SK-N-SH (cell line): ENCODE data around the gene PARK7. TPM values are rescaled to one million over a fixed set of nuclear protein-coding genes. Genes with fewer than 3 reads are reported as not detected.
A peak's percentile ranks its signal among the peaks of the same experiment; 100 is the strongest.
"Not testable (repeated sequence)": the region's sequence is repeated elsewhere in the genome, so short reads cannot be mapped to it uniquely, and the experiment has no call there.

Source experiments
- CTCF ChIA-PET: fragments of 300-600, 350-600 bp; formaldehyde crosslinking; extraction: SDS; loops from one replicate; lab custom pipeline; 2021; lab: Yijun Ruan, JAX
- POLR2A ChIA-PET: fragments of 350-600 bp; sonication (Branson Sonifier 250); formaldehyde crosslinking; extraction: SDS; loops from one replicate; lab custom pipeline; 2020; ENCODE audit warnings: antibody characterized with exemption, inconsistent platforms; lab: Yijun Ruan, JAX
- DNase-seq: peaks from one replicate; pipeline ENCODE4 v3.0.0; 2012
- H2AFZ ChIP-seq: fragments of 200-600 bp; sonication (generic); 2 replicates; pipeline ENCODE4 v1.8.1; 2016; ENCODE audit warnings: antibody characterized with exemption, mild to moderate bottlenecking, low read depth
- H3F3A ChIP-seq: fragments of 200-600 bp; sonication (generic); replicated peaks from 2 replicates; pipeline ENCODE3; 2016; ENCODE audit warnings: antibody characterized with exemption, mild to moderate bottlenecking; ENCODE audit not compliant: insufficient read depth
- H3K27ac ChIP-seq, 2 experiments: fragments of 200-500 bp in 1 of 2; fragments of 200-600 bp in 1 of 2; sonication (Bioruptor generic) in 1 of 2; sonication (generic), shearing (Covaris generic) in 1 of 2; 2 replicates each; pipeline versions ENCODE4 v1.5.1 to v1.6.1; 2014 to 2016; ENCODE audit warnings: low read depth in 2 of 2, inconsistent platforms in 1 of 2, low read length in 1 of 2, mild to moderate bottlenecking in 1 of 2, mixed read lengths in 1 of 2
- H3K27me3 ChIP-seq: fragments of 200-600 bp; sonication (generic), shearing (Covaris generic); 2 replicates; pipeline ENCODE4 v1.6.1; 2016; ENCODE audit warnings: mixed run types; ENCODE audit not compliant: insufficient read depth
- H3K36me3 ChIP-seq, 2 experiments: fragments of 200-500 bp in 1 of 2; fragments of 200-600 bp in 1 of 2; sonication (Bioruptor generic) in 1 of 2; sonication (generic) in 1 of 2; replicated peaks in 1 of 2; 2 replicates each; pipeline versions ENCODE3 to v1.5.1; 2014 to 2016; ENCODE audit warnings: low read length in 1 of 2, mild to moderate bottlenecking in 1 of 2; ENCODE audit not compliant: insufficient read depth in 2 of 2, control insufficient read depth in 1 of 2
- H3K4me1 ChIP-seq, 2 experiments: fragments of 200-500 bp in 1 of 2; fragments of 200-600 bp in 1 of 2; sonication (Bioruptor generic) in 1 of 2; sonication (generic), shearing (Covaris generic) in 1 of 2; 2 replicates each; pipeline versions ENCODE4 v1.5.1 to v1.6.1; 2014 to 2016; ENCODE audit warnings: low read depth in 1 of 2, low read length in 1 of 2, mixed run types in 1 of 2; ENCODE audit not compliant: insufficient read depth in 2 of 2, control insufficient read depth in 1 of 2
- H3K4me2 ChIP-seq: fragments of 200-600 bp; sonication (generic), shearing (Covaris generic); 2 replicates; pipeline ENCODE4 v1.6.1; 2017; ENCODE audit warnings: mixed run types
- H3K4me3 ChIP-seq, 2 experiments: fragments of 200-500 bp in 1 of 2; fragments of 200-600 bp in 1 of 2; sonication (Bioruptor generic) in 1 of 2; sonication (generic), shearing (Covaris generic) in 1 of 2; 2 replicates each; pipeline versions ENCODE4 v1.5.1 to v1.8.1; 2014 to 2016; ENCODE audit warnings: low read depth in 2 of 2, inconsistent platforms in 1 of 2, low read length in 1 of 2, mild to moderate bottlenecking in 1 of 2, mixed read lengths in 1 of 2, moderate library complexity in 1 of 2
- H3K79me2 ChIP-seq: fragments of 200-600 bp; sonication (generic); 2 replicates; pipeline ENCODE4 v1.8.1; 2017; ENCODE audit warnings: mild to moderate bottlenecking; ENCODE audit not compliant: insufficient read depth
- H3K9ac ChIP-seq: fragments of 200-600 bp; sonication (generic); 2 replicates; pipeline ENCODE4 v1.6.1; 2017; ENCODE audit warnings: mixed run types
- H3K9me2 ChIP-seq: fragments of 200-600 bp; sonication (generic); 2 replicates; pipeline ENCODE4 v1.6.1; 2017; ENCODE audit warnings: mixed run types
- H3K9me3 ChIP-seq: fragments of 200-600 bp; sonication (generic); 2 replicates; pipeline ENCODE4 v1.6.1; 2017; ENCODE audit warnings: mixed run types, mild to moderate bottlenecking, moderate library complexity
- H4K20me1 ChIP-seq: fragments of 200-600 bp; sonication (generic); 2 replicates; pipeline ENCODE4 v1.6.1; 2017; ENCODE audit warnings: mild to moderate bottlenecking, mixed run types; ENCODE audit not compliant: insufficient read depth
- CHD2 ChIP-seq: fragments of 150-350 bp; IDR thresholded peaks from 2 replicates; pipeline ENCODE4 v1.6.1; 2018; ENCODE audit warnings: low read length; ENCODE audit not compliant: partially characterized antibody
- EZH2phosphoT487 ChIP-seq: fragments of 200-600 bp; sonication (generic); IDR thresholded peaks from 2 replicates; pipeline ENCODE4 v1.6.1; 2017; ENCODE audit warnings: low read depth, mixed run types, mild to moderate bottlenecking, antibody characterized with exemption, moderate library complexity, borderline replicate concordance
- JUND ChIP-seq: IDR thresholded peaks from 2 replicates; pipeline ENCODE4 v1.4.0; 2012
- MAX ChIP-seq: IDR thresholded peaks from 2 replicates; pipeline ENCODE4 v1.4.0; 2012; ENCODE audit warnings: low read depth
- TAF1 ChIP-seq: IDR thresholded peaks from 2 replicates; pipeline ENCODE4 v1.6.1; 2012; ENCODE audit warnings: low read depth, mild to moderate bottlenecking, low read length, moderate library complexity, borderline replicate concordance
- USF2 ChIP-seq: fragments of 150-350 bp; IDR thresholded peaks from 2 replicates; pipeline ENCODE4 v1.6.1; 2017; ENCODE audit warnings: antibody characterized with exemption, low read length, low read depth, borderline replicate concordance
- WGBS: methylation state at CpG from one replicate; pipeline ENCODE4 v1.1.6; 2017; ENCODE audit warnings: low lambda C conversion rate; 5-methylcytosine and 5-hydroxymethylcytosine counted together
- polyA plus RNA-seq, 3 experiments: library from polyadenylated mRNA; depleted of rRNA; stranded (reverse); fragments of >200 nt; gene quantifications; 2 replicates each; pipeline ENCODE4 v1.2.3, GENCODE V29; 2012
- TF ChIP-seq, protein P1 (sequence below): IDR thresholded peaks from 2 replicates; pipeline ENCODE4 v1.4.0; 2012; ENCODE audit warnings: low read depth, borderline replicate concordance
- TF ChIP-seq, protein P2 (sequence below): fragments of 150-350 bp; IDR thresholded peaks from 2 replicates; pipeline ENCODE4 v1.6.1; 2016; ENCODE audit warnings: mild to moderate bottlenecking, low read depth, low read length

Gene PARK7
- polyA plus RNA-seq, 1 of the 3 experiments (the other 2 are of a cell fraction): 415 TPM

GRCh38 chr1:7963378-7963730, 1.8 kb downstream of the PARK7 start:
- H3K9ac ChIP-seq, H3K4me3 ChIP-seq, H3K9me2 ChIP-seq, POLR2A ChIA-PET, H3F3A ChIP-seq, H3K4me1 ChIP-seq, H2AFZ ChIP-seq, H3K9me3 ChIP-seq, DNase-seq, H4K20me1 ChIP-seq, H3K4me2 ChIP-seq, H3K27me3 ChIP-seq, H3K27ac ChIP-seq: not testable (repeated sequence)
- CTCF ChIA-PET: interaction anchor here (0.9 to 3.1 kb wide), 2 partner anchors 12 to 20 kb away, joined by 4 to 17 read pairs; no protein-coding TSS in a partner anchor
- peaks cover 34 to 40% of the 10 kb centered on the region in 2 experiments for H3K36me3 ChIP-seq
- H3K79me2 ChIP-seq: peaks cover 65% of the 10 kb centered on the region
- WGBS: 93% methylated on average over 12 of the region's 12 CpGs

GRCh38 chr1:7963841-7964240, 2.3 kb downstream of the PARK7 start:
- DNase-seq, H2AFZ ChIP-seq, H3K27me3 ChIP-seq, H3K4me1 ChIP-seq, H3K4me2 ChIP-seq, H3K9me2 ChIP-seq, H3K9me3 ChIP-seq, H3K9ac ChIP-seq, H3K27ac ChIP-seq, H4K20me1 ChIP-seq, H3F3A ChIP-seq, H3K4me3 ChIP-seq: not testable (repeated sequence)
- peaks cover 35 to 43% of the 10 kb centered on the region in 2 experiments for H3K36me3 ChIP-seq
- 89% methylated on average over 7 of the region's 7 CpGs for WGBS
- CTCF ChIA-PET: interaction anchor here (1.2 to 3.1 kb wide), 2 partner anchors 12 kb away, joined by 7 to 17 read pairs; no protein-coding TSS in a partner anchor
- H3K79me2 ChIP-seq: peaks cover 69% of the 10 kb centered on the region
- POLR2A ChIA-PET: interaction anchor here (0.7 kb wide), 1 partner anchor 15 kb away, joined by 3 read pairs; no protein-coding TSS in a partner anchor

DNA sequence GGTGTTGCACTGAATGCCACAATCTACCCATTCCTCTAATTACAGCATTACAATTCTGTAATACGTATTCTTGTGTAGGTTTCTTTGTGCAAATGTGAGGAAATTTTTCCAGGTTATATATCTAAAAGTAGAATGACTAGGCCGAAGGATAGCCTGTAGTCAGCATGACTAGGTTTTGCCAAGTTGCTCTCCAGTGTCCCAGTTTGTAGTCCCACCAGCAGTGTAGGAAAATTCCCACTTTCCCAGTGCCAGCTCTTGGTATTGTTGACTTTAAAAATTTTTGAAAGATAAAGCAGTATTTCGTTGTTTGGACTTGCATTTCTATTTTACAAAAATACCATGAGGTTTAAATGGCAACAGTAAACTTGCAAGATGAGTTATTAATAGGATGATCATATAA, 3.0 kb downstream of the PARK7 start:
- WGBS: 97% methylated on average over 3 of the region's 3 CpGs
- CTCF ChIA-PET: interaction anchor here (0.9 to 1.2 kb wide), 2 partner anchors 11 to 296 kb away, joined by 3 to 7 read pairs; no protein-coding TSS in a partner anchor
- Histone ChIP-seq H3K4me1 (peaks cover 0 to 4% of the 10 kb centered on the region in 2 experiments; a peak in 2 of 4 replicates), H3K4me2 (no peak overlapping the region; the same call in 1 of the 2 replicates), H2AFZ (no peak overlapping the region), H4K20me1 (0 out of 2 replicates have a peak, but pooled peaks cover 8% of the 10 kb centered on the region), H3K4me3 (no peak overlapping the region), H3K9me2 (no peaks in the 10 kb centered on the region), H3K9ac (no peak overlapping the region), H3K27me3 (no peaks in the 10 kb centered on the region), H3F3A (peaks cover 8% of the 10 kb centered on the region), H3K36me3 (peaks cover 40 to 48% of the 10 kb centered on the region in 2 experiments), H3K79me2 (peaks cover 72% of the 10 kb centered on the region), H3K9me3 (no peaks in the 10 kb centered on the region), H3K27ac (no peak overlapping the region)
- POLR2A ChIA-PET: interaction anchor here (0.6 kb wide), 1 partner anchor 124 kb away, joined by 4 read pairs; no protein-coding TSS in a partner anchor
- TF ChIP-seq TAF1: no peak
- DNase-seq: no peak

DNA sequence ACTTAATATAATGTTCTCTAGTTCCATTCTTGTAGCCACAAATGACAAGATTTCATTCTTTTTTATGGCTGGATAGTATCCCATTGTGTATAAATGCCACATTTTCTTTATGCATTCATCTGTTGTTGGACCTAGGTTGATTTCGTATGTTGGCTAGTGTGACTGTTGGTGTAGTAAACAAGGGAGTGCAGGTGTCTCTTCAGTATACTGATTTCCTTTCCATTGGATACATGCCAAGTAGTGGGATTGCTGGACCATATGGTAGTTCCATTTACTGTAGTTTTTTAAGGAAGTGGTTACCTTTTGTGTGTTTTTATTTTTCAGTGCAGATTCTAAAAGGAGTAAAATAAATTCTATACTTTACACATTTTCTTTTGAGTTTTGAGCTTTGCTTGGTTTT, 5.7 kb downstream of the PARK7 start:
- peaks cover 78% of the 10 kb centered on the region for H3K79me2 ChIP-seq
- TF ChIP-seq MAX (no peak), JUND (no peak), EZH2phosphoT487 (no peak), CHD2 (no peak), USF2 (no peak)
- TF ChIP-seq, protein P1, sequence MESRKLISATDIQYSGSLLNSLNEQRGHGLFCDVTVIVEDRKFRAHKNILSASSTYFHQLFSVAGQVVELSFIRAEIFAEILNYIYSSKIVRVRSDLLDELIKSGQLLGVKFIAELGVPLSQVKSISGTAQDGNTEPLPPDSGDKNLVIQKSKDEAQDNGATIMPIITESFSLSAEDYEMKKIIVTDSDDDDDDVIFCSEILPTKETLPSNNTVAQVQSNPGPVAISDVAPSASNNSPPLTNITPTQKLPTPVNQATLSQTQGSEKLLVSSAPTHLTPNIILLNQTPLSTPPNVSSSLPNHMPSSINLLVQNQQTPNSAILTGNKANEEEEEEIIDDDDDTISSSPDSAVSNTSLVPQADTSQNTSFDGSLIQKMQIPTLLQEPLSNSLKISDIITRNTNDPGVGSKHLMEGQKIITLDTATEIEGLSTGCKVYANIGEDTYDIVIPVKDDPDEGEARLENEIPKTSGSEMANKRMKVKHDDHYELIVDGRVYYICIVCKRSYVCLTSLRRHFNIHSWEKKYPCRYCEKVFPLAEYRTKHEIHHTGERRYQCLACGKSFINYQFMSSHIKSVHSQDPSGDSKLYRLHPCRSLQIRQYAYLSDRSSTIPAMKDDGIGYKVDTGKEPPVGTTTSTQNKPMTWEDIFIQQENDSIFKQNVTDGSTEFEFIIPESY: no peak
- TF ChIP-seq, protein P2, sequence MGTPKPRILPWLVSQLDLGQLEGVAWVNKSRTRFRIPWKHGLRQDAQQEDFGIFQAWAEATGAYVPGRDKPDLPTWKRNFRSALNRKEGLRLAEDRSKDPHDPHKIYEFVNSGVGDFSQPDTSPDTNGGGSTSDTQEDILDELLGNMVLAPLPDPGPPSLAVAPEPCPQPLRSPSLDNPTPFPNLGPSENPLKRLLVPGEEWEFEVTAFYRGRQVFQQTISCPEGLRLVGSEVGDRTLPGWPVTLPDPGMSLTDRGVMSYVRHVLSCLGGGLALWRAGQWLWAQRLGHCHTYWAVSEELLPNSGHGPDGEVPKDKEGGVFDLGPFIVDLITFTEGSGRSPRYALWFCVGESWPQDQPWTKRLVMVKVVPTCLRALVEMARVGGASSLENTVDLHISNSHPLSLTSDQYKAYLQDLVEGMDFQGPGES: no peak

More for the DNA sequence above, 5.7 kb downstream of the PARK7 start:
- Histone ChIP-seq H3K9ac (0 out of 2 replicates have a peak overlapping the region, but pooled peaks have one; percentile 3), H3K36me3 (peaks cover 57 to 68% of the 10 kb centered on the region in 2 experiments), H3K4me1 (peaks cover 0 to 2% of the 10 kb centered on the region in 2 experiments; a peak in 2 of 4 replicates), H3K9me2 (no peaks in the 10 kb centered on the region), H3K4me3 (no peak overlapping the region), H3K9me3 (no peaks in the 10 kb centered on the region), H4K20me1 (0 out of 2 replicates have a peak, but pooled peaks cover 8% of the 10 kb centered on the region), H3F3A (peaks cover 4% of the 10 kb centered on the region), H3K4me2 (no peak overlapping the region), H3K27ac (no peak overlapping the region), H2AFZ (no peak overlapping the region), H3K27me3 (no peaks in the 10 kb centered on the region)
- ChIA-PET POLR2A (no interaction called here), CTCF (interaction anchor here (0.7 to 2.5 kb wide), 3 partner anchors 16 to 382 kb away, joined by 3 to 8 read pairs (median 4); no protein-coding TSS in a partner anchor)
- WGBS: 95% methylated on average over 1 of the region's 1 CpG
- DNase-seq: no peak
